Stimulated activated CD8-positive, alpha-beta memory T cell treated with anti-CD3 and anti-CD28 coated beads, Interleukin-15, amount 100 ng/mL, for 24 hours (primary cell): Measurements from ENCODE around the gene RBM4B.

Experiments used
- DNase-seq: peaks from one replicate; pipeline ENCODE4 v3.0.0-alpha.2; 2020; ENCODE audit warnings: low read depth

Gene RBM4B

DNA sequence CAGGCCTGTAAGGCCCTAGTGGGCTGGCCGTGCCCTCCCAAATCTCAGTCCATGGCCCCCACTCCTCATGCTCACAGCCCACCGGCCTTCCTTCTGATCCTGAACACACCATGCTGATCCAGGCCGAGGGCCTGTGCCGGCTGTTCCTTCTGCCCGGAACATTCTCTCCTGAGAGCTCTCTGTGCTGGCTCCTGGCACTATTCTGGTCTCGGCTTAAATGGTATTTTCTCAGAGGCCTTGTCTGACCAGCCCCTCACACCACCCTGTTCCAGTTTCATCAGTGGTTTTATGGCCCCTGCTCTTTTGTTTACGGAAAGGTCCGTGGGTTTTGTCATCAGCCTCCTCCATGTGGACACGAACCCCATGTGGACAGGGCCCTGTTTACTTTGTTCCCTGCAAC is 29.3 kb upstream of the RBM4B start:
- no peak for DNase-seq

DNA sequence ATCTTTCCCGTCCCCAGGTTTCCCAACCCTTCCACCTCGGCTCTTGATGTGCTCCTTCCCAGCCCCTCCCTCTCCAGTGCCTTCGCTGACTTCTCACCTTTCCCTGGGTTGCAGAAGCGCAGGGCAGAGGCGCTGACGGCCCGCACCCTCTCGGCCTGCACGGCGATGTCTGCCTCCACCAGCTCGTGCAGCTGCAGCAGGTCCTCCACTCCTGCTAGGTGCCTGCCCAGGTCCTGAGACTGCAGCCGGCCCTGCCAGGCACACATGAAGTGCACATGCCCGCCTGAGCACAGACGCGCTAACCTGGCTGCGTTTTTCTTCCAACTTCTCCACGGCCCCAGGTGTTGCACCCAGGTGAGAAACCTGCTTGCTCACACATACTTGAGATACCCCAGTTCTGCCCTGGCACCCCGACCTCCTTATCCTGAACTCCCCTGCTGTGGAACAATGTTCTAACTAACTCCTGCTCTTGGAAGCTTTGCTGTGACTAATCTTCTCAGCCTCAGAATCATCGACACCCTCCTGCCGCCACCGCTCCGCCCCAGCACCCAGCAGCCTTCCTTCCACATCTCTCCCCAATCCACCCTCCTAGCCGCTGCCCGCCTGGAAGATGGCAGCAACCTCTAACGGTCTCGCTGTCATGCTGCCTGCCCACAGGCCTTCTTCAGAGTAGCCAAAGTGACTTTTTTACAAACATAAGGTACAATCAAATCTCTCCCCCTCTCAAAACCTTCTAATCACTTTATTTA is 28.1 kb upstream of the RBM4B start:
- no peak for DNase-seq

DNA sequence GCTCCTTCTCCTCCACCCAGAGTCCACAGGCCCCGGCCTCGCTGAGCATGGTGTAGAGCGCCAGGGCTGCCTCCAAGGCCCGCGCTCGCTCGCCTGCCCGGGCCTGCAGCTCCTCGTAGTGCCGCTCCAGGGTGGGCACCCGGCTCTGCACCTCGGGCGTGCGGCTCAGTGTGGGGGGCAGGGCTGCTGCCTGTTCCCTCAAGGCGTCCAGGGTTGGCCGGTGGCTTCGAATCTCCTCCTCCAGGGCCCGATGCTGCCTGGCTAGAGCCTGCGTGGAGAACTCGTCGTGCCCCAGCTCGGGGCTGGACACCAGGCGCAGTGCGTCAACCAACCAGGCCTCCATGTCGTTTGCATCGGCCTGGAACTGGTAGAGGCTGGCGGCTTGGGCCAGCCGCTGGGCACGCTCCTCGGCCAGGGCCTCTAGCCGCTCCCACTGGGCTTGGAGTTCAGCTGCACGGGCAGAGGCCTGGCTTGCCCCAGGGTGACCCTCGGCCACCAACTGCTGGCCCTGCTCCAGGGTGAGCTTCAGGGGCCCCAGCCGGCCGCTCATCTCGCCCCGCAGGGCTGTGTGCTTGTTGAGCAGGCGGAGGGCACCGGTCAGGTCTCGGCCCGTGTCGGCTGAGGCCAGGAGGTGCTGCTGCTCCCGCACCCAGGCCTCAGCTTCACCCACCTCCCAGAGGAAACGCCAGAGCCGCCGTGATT is 27.1 kb upstream of the RBM4B start:
- DNase-seq = no peak

DNA sequence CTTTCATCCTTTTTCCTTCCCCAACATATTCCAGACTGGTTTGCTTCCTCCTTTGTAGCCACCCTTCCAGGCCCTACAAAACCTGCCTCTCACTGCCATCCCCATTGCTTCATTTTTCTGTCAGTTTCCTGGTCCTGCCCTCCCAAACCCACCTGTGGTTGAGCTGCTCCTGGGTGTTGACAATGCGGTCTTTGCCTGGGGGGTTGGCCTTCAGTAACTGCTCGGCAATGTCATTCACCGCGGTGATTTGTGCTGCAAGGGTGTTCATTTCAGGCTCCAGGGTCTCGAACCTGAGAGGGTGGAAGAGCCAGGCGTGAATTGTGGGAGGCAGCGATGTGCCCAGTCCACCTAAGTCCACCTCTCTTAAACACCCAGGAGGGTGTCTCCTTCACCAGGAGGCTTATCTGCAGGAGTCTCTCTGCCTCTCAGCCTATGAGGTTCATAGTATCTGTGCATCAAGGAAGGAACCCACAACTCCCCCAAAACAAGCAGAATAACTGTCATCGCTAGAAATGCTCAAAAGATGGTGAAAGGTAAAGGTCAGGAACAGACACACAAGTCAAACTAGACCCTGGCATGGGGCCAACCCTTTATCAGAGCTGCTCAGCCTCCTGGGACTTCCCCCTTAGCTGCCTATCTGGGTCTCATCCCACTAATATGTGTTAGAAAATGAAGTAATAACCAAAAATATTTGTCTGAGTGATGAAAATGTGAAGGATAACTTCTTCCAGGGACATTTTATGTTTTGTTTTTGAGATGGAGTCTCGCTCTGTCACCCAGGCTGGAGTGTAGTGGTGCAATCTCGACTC is 23.9 kb upstream of the RBM4B start:
- no peak for DNase-seq

DNA sequence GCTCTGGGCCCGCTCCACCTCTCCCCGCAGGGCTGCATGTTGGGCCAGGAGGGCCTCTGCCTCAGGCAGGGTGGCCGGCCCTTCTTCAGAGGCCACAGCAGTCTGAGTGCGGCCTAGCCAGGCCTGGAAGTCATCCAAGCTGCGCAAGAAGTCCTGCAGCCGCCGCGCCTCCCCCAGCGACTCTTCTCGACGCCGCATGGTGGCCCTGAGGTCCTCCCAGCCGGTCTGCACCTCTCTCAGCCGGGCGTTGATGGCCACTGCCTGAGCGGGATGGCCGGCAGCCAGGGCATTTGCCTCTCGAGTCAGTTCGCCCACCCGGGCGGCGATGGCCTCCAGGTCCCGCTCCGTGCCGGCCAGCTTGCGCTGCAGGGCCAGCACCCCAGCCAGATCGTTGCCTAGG is 23.1 kb upstream of the RBM4B start:
- no peak for DNase-seq

DNA sequence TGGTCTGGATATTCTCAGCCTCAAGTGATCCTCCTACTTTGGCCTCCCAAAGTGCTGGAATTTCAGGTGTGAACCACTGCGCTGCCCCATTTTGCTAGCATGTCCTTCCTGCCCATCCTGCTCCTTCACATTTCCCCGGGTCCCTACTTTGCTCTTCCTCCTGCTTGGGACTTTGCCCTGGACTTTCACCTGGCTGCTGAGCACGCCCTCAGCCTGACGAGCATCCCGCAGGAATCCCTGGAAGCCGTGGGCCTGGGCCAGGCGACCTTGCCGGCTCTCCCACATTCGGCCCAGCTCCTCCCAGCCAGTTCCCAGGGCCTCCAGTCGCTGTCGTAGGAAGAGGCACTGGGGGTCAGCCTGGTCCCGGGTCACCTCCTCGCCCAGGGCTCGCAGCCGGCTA is 22.6 kb upstream of the RBM4B start:
- no peak for DNase-seq

- no peak for DNase-seq
Measured at GRCh38 chr11:66698491-66698890, 20.8 kb upstream of the RBM4B start.

DNA sequence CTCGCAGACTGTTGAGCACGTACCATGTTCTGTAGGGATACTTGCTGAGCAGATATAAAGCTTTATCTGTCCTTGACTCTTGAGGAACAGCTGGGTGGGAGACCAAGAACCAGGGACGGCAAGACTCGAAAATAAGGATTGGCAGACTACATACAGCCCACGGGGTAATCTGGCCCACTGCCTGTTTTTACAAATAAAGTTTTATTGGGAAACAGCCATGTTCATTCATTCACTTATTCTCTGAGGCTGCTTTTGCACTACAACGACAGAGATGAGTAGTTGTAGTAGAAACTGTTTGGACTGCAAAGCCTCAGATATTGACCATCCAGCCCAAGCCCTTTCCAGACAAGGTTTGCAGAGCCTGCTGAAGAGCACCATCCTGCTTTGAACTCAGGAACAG is 20.3 kb upstream of the RBM4B start:
- DNase-seq = no peak

DNA sequence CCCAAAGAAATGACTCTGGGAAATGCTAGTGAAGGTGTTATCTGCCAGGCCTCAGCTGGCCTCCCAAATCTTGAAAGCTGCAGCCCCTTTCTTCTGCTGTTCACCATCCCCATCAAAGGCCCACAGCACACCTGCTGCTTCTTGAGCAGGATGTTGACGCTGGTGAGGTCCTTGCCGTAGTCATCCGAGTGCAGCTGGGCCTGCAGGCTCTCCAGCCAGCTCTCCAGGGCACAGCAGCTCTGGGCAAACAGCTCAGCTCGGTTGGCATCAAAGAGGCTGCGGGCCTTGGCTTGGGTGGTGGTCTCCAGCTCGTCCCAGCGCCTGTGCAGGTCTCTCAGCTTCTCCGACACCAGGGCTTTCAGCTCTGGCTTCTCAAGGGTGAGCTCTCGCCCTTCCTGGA is 18.5 kb upstream of the RBM4B start:
- no peak for DNase-seq

- DNase-seq = peak; percentile 66
Measured at GRCh38 chr11:66694732-66695207, 17.1 kb upstream of the RBM4B start.

GRCh38 chr11:66694056-66694410 is 16.3 kb upstream of the RBM4B start:
- DNase-seq = no peak

- DNase-seq = no peak
Measured at GRCh38 chr11:66693356-66694055, 15.8 kb upstream of the RBM4B start.

DNA sequence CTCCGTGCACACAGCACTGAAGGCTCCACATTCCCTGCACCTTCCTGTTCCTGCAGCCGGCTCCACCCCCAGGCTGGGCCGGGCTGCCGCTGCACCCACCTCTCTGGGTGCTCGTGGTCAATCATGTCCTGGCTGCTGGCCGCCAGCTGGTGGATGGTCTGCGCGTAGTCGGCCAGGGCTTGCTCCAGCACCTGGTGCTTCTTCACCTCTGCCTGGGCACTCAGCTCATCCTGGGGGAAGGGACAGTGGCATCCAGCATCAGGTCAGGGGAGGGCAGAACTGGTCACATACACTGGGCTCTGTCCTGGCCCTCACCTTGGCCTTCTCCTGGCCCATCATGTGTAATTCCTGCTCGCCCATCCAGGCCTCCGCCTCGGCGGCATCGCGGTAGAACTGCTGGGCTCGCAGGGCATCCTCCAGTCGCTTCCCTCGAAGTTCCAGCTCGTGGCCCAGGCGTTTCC is 15.2 kb upstream of the RBM4B start:
- no peak for DNase-seq

DNA sequence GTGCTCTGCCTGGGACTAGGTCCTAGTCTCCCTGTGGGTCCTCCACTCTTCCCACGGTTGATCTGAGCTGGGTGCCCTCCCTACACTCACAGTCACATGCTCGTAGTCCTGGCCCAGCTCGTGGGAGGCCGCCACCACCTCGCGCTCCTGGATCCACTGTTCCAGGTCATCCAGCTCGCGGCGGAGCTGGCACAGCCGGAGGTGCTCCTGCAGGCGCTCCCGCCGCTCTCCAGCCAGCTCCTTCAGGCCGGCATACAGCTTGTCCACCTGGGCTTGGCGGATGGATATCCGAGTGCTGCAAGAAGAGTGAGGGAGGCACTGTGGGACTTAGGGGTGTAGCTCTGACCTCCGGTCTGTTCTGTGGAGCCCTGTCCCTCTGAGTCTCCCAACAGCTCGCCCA is 14.8 kb upstream of the RBM4B start:
- DNase-seq = no peak

DNA sequence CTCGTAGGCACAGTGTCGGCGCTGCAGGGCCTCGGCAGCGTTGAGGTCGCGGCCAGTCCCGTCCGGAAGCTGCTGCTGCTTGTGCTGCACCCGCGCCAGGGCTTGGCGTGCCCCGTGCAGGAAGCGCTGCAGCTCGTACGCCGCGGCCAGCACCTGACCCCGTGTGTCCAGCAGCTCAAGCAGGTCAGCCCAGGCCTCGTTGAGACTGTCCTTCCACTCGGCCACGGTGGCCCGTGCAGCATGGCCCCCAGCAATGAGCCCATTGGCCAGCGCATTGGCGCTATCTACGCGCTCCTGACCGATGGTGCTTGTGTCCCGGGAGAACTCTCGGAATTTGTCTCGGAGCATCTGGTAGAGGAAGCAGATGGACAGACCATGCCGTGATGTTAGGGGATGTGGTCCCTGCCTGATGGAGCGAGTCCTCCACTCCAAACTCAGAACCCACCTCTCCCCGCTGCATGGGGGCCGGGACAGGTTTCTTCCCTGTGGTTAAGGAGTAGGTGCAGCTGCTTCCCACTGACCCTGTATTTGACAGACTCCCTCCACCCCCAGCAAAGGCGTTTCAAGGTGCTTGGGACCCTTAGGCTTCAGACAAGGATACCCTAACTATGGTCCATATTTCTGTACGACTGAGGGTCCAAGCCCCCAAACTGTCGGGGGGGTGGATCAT is 13.8 kb upstream of the RBM4B start:
- no peak for DNase-seq

DNA sequence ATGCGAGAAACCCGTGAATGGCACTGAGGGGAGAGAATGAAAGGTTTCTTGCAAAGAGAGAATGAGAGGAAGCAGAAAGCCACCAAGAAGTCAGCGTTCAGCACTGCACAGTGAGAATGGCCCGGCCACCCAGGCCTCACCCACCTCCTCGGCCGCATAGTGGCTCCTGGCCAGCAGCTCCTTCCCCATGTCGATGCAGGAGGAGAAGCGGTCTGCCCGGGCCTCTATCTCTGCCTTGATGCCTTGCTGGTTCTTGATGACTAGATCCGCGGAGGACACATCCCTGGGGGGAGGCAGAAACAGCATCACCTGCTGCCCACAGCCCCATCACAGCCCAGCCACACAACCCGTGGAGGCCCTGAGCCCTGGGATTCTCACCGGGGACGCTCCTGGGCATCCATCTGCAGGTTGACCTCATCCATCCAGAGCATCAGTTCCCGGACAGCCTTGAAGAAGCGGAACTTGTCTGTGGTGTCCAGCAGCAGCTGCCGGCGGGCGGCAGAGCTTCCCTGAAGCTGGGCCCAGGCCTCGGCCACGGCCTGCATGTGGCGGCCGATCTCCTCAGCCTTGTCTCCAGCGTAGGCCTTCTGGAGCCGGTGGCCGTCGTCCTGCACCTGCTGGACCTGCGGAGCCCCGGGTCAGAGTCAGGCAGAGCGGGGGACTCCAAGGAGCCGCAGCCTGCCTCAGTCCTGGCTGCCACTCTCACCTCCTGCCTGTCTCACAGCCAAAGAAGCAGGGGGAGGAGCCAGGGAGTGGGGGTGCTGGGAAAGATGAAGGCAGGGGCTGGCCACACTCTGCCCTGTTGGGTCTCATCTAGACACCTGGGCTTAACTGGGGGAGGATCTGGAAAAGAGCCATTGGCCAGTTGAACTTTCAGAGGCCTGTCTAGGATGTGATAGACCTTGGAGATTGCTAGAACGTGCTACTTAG is 12.2 kb upstream of the RBM4B start:
- DNase-seq = no peak

DNA sequence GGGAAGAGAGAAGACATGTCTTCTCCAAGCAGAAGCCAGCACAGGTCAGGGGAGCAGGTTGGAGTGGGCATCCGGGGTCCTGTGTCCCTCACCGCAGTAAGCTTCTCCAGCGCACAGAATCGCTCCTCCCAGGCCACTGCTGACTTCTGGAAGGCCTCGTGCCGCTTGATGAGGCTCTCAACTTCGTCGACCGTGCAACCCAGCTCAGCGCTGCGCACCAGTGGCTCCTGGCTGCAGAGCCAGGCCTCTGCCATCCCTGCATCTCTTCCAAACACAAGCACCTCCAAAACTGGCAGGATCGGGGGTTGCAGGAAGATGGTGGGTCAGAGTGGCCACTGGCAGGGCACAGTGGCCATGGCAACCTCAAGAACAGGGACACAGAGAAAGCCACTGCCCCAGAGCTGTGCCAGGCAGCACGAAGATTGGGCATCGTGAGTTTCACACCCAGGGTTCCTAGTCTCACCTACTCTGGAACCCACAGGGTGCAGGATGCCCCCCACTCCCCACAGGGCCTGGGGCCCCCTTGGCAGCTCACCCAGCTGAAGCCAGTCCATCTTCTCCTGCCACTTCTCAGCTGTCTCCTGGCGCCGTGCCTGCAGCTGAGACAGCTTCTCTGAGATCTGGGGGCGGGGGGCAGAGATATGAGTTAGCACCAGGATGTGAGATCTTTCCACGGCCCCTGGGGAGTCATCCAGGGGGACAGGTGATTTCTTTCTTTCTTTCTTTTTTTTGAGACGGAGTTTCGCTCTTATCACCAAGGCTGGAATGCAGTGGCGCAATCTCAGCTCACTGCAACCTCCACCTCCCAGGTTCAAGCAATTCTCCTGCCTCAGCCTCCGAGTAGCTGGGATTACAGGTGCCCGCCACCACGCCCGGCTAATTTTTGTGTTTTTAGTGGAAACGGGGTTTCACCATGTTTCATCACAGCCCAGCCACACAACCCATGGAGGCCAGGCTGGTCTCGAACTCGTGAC is 11.2 kb upstream of the RBM4B start:
- DNase-seq = no peak

DNA sequence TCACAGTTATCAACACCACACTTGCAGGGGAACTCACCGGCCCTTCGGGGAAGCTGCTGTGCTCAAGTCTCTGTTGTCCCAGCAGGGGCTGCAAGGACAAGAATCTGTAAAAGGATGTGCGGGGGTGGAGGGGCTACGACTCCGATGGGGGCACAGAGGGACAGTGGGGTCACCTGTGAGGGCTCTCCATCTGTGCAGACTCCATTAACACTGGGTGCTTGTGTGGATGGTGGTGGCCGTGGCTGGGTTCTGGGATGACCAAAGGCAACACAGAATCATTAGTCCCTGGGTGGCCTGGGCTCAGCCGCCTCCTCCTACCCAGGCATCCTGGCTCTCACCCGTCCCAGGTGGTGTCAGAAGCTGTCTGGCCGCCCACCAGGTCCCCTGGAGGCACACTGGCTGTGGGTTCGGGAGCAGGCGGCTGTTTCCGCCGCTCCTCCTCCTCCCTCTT is 10.2 kb upstream of the RBM4B start:
- no peak for DNase-seq
